Astrocyte (in vitro differentiated cells and primary cell): ENCODE results near the gene SMG7. TPM values are rescaled to one million over a fixed set of nuclear protein-coding genes. Genes with fewer than 3 reads are reported as not detected.
A peak's percentile ranks its signal among the peaks of the same experiment; 100 is the strongest.

Experiments used
- DNase-seq: peaks from one replicate; pipeline ENCODE4 v3.0.0-alpha.2; 2010; ENCODE audit warnings: low read depth
- FAIRE-seq: peaks from 2 replicates; lab custom pipeline; 2011; peaks lifted over from hg19 to GRCh38; lab: Jason Lieb, UNC
- H2AFZ ChIP-seq: 2 replicates; pipeline ENCODE4 v1.6.0; 2012; ENCODE audit warnings: low read depth, low read length, inconsistent platforms
- H3K27ac ChIP-seq: 2 replicates; pipeline ENCODE4 v1.5.1; 2011; ENCODE audit warnings: low read depth, low read length, inconsistent platforms
- H3K27me3 ChIP-seq: 2 replicates; pipeline ENCODE4 v1.6.0; 2011; ENCODE audit warnings: low read length, inconsistent platforms; ENCODE audit not compliant: insufficient read depth
- H3K36me3 ChIP-seq: 2 replicates; pipeline ENCODE4 v1.5.1; 2011; ENCODE audit warnings: low read length, inconsistent platforms; ENCODE audit not compliant: insufficient read depth
- H3K4me1 ChIP-seq: 2 replicates; pipeline ENCODE4 v1.5.1; 2011; ENCODE audit warnings: low read length, inconsistent platforms; ENCODE audit not compliant: insufficient read depth
- H3K4me2 ChIP-seq: 2 replicates; pipeline ENCODE4 v1.6.0; 2012; ENCODE audit warnings: low read length, inconsistent platforms
- H3K4me3 ChIP-seq: 2 replicates; pipeline ENCODE4 v1.5.1; 2011; ENCODE audit warnings: low read depth, mild to moderate bottlenecking, low read length, inconsistent platforms; ENCODE audit not compliant: insufficient read depth
- H3K79me2 ChIP-seq: 2 replicates; pipeline ENCODE4 v1.6.0; 2012; ENCODE audit warnings: mild to moderate bottlenecking, low read length, inconsistent platforms; ENCODE audit not compliant: insufficient read depth
- H3K9ac ChIP-seq: 2 replicates; pipeline ENCODE4 v1.6.0; 2012; ENCODE audit warnings: mild to moderate bottlenecking, low read length, inconsistent platforms
- H3K9me3 ChIP-seq: 2 replicates; pipeline ENCODE4 v1.5.1; 2012; ENCODE audit warnings: low read depth, mild to moderate bottlenecking, low read length, inconsistent platforms; ENCODE audit not compliant: insufficient read depth
- H4K20me1 ChIP-seq: 2 replicates; pipeline ENCODE4 v1.6.0; 2012; ENCODE audit warnings: low read length, inconsistent platforms; ENCODE audit not compliant: insufficient read depth
- H3K27ac Mint-ChIP-seq: one replicate; pipeline ENCODE4 v1.8.0; 2021; ENCODE audit warnings: mild to moderate bottlenecking, mixed read lengths; ENCODE audit not compliant: unreplicated experiment
- H3K27me3 Mint-ChIP-seq: one replicate; pipeline ENCODE4 v1.8.0; 2021; ENCODE audit warnings: low read depth, mixed read lengths; ENCODE audit not compliant: unreplicated experiment
- H3K36me3 Mint-ChIP-seq: one replicate; pipeline ENCODE4 v1.8.0; 2021; ENCODE audit warnings: low read depth, mixed read lengths; ENCODE audit not compliant: unreplicated experiment
- H3K4me1 Mint-ChIP-seq: one replicate; pipeline ENCODE4 v1.8.0; 2021; ENCODE audit warnings: low read depth, mixed read lengths; ENCODE audit not compliant: unreplicated experiment
- H3K4me3 Mint-ChIP-seq: one replicate; pipeline ENCODE4 v1.8.0; 2021; ENCODE audit warnings: mild to moderate bottlenecking, moderate library complexity, mixed read lengths; ENCODE audit not compliant: unreplicated experiment
- H3K9me3 Mint-ChIP-seq: one replicate; pipeline ENCODE4 v1.8.0; 2021; ENCODE audit warnings: mild to moderate bottlenecking, mixed read lengths; ENCODE audit not compliant: unreplicated experiment
- EZH2 ChIP-seq: IDR thresholded peaks from 2 replicates; pipeline ENCODE4 v1.6.1; 2012; ENCODE audit warnings: mild to moderate bottlenecking, low read length, inconsistent platforms; ENCODE audit not compliant: insufficient read depth
- total RNA-seq: library from RNA; stranded (reverse); gene quantifications from 2 replicates; pipeline ENCODE4 v1.2.1, GENCODE V29; 2021
- TF ChIP-seq, protein P1 (sequence below): IDR thresholded peaks from 2 replicates; pipeline ENCODE4 v1.5.1; 2011; ENCODE audit warnings: low read depth, mild to moderate bottlenecking, inconsistent platforms, low read length, moderate library complexity; ENCODE audit not compliant: insufficient read depth

Gene SMG7
- total RNA-seq, 1 donor from 2014 or later = 59.8 TPM

- no peaks in the 10 kb centered on the region for H3K79me2 ChIP-seq
- no peaks in the 10 kb centered on the region for H3K27me3 ChIP-seq
- no peak for TF ChIP-seq EZH2
- TF ChIP-seq, protein P1, sequence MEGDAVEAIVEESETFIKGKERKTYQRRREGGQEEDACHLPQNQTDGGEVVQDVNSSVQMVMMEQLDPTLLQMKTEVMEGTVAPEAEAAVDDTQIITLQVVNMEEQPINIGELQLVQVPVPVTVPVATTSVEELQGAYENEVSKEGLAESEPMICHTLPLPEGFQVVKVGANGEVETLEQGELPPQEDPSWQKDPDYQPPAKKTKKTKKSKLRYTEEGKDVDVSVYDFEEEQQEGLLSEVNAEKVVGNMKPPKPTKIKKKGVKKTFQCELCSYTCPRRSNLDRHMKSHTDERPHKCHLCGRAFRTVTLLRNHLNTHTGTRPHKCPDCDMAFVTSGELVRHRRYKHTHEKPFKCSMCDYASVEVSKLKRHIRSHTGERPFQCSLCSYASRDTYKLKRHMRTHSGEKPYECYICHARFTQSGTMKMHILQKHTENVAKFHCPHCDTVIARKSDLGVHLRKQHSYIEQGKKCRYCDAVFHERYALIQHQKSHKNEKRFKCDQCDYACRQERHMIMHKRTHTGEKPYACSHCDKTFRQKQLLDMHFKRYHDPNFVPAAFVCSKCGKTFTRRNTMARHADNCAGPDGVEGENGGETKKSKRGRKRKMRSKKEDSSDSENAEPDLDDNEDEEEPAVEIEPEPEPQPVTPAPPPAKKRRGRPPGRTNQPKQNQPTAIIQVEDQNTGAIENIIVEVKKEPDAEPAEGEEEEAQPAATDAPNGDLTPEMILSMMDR = no peak
- no peaks in the 10 kb centered on the region for H3K4me1 ChIP-seq
- H4K20me1 ChIP-seq = no peaks in the 10 kb centered on the region
- peaks cover 48% of the 10 kb centered on the region for H3K36me3 ChIP-seq
- no peak overlapping the region for H3K9ac ChIP-seq
- Mint-ChIP-seq H3K27me3 (no peaks in the 10 kb centered on the region), H3K4me1 (no peaks in the 10 kb centered on the region), H3K36me3 (no peaks in the 10 kb centered on the region), H3K27ac (no peak overlapping the region), H3K4me3 (no peak overlapping the region), H3K9me3 (no peaks in the 10 kb centered on the region)
- no peak for DNase-seq
- H2AFZ ChIP-seq = no peak overlapping the region
- FAIRE-seq = no peak
- H3K4me2 ChIP-seq = no peak overlapping the region
- H3K27ac ChIP-seq = no peak overlapping the region
- no peaks in the 10 kb centered on the region for H3K9me3 ChIP-seq
- no peak overlapping the region for H3K4me3 ChIP-seq
Observed at GRCh38 chr1:183537405-183537804, 65.1 kb downstream of the SMG7 start.

- H3K4me1 ChIP-seq = no peaks in the 10 kb centered on the region
- no peaks in the 10 kb centered on the region for H3K9me3 Mint-ChIP-seq
- H3K9ac ChIP-seq = no peak overlapping the region
- FAIRE-seq (peak; percentile 9), DNase-seq (peak; percentile 39)
- no peaks in the 10 kb centered on the region for H3K79me2 ChIP-seq
- H2AFZ ChIP-seq = no peak overlapping the region
- TF ChIP-seq, protein P1 = peak; percentile 84
- TF ChIP-seq EZH2 = no peak
- H3K4me3 Mint-ChIP-seq = no peak overlapping the region
- no peak overlapping the region for H3K4me3 ChIP-seq
- H4K20me1 ChIP-seq = no peaks in the 10 kb centered on the region
- H3K4me1 Mint-ChIP-seq = peaks cover 12% of the 10 kb centered on the region
- H3K27me3 Mint-ChIP-seq = no peaks in the 10 kb centered on the region
- H3K27ac ChIP-seq = no peak overlapping the region
- peaks cover 57% of the 10 kb centered on the region for H3K36me3 ChIP-seq
- no peaks in the 10 kb centered on the region for H3K9me3 ChIP-seq
- peaks cover 3% of the 10 kb centered on the region for H3K36me3 Mint-ChIP-seq
- no peak overlapping the region for H3K27ac Mint-ChIP-seq
- no peak overlapping the region for H3K4me2 ChIP-seq
- H3K27me3 ChIP-seq = no peaks in the 10 kb centered on the region
Observed at GRCh38 chr1:183543619-183544204, 71.4 kb downstream of the SMG7 start.

GRCh38 chr1:183544598-183545297 is 72.4 kb downstream of the SMG7 start:
- Histone ChIP-seq H3K36me3 (peaks cover 62% of the 10 kb centered on the region), H3K27me3 (no peaks in the 10 kb centered on the region), H2AFZ (no peak overlapping the region), H3K79me2 (no peaks in the 10 kb centered on the region), H3K9me3 (no peaks in the 10 kb centered on the region), H3K9ac (no peak overlapping the region), H3K27ac (no peak overlapping the region), H4K20me1 (no peaks in the 10 kb centered on the region), H3K4me2 (no peak overlapping the region), H3K4me3 (no peak overlapping the region), H3K4me1 (no peaks in the 10 kb centered on the region)
- no peak for DNase-seq
- H3K4me1 Mint-ChIP-seq = peaks cover 12% of the 10 kb centered on the region
- no peak overlapping the region for H3K27ac Mint-ChIP-seq
- no peak overlapping the region for H3K4me3 Mint-ChIP-seq
- no peaks in the 10 kb centered on the region for H3K9me3 Mint-ChIP-seq
- no peaks in the 10 kb centered on the region for H3K27me3 Mint-ChIP-seq
- no peak for FAIRE-seq
- TF ChIP-seq EZH2 = no peak
- peaks cover 3% of the 10 kb centered on the region for H3K36me3 Mint-ChIP-seq
